HCT116 (cell line): ENCODE measurements around the gene BEX3. TPM values are rescaled to one million over a fixed set of nuclear protein-coding genes. Genes with fewer than 3 reads are reported as not detected.
A peak's percentile ranks its signal among the peaks of the same experiment; 100 is the strongest.
"Not testable (repeated sequence)": the region's sequence is repeated elsewhere in the genome, so short reads cannot be mapped to it uniquely, and the experiment has no call there.

ENCODE experiments used
- ATAC-seq: fragments of 200-7000 bp; cut with Tn5 transposase; 2 replicates; pipeline ENCODE4 v1.9.1; 2020; ENCODE audit warnings: mild to moderate bottlenecking, moderate library complexity
- BruUV-seq: library from RNA; stranded (reverse); fragments of 400-500 nt; replicated peaks from 2 replicates; lab custom pipeline; 2021; lab: Mats Ljungman, UMichigan
- CTCF ChIA-PET: fragments of 300-600 bp; sonication (Branson Sonifier 250); formaldehyde crosslinking; loops from one replicate; lab custom pipeline; 2021; ENCODE audit warnings: antibody characterized with exemption; lab: Charles Lee
- POLR2A ChIA-PET: fragments of 300-600, 350-600 bp; sonication (Branson Sonifier 250); formaldehyde crosslinking; loops from one replicate; lab custom pipeline; 2021; ENCODE audit warnings: antibody characterized with exemption; lab: Charles Lee
- RAD21 ChIA-PET, 2 experiments: fragments of 300-600 bp; sonication (Branson Sonifier 250); formaldehyde crosslinking; loops; one replicate each; lab custom pipeline; 2023; ENCODE audit warnings: low total read pairs in 2 of 2; ENCODE audit not compliant: uncharacterized antibody in 2 of 2, unreplicated experiment in 2 of 2, low non-redundant PET in 1 of 2; lab: Charles Lee
- DNase-seq: peaks from one replicate; pipeline ENCODE4 v3.0.0-alpha.2; 2010; ENCODE audit warnings: low read depth, low spot score
- H2AFZ ChIP-seq: fragments of 200-600 bp; shearing (Covaris generic), sonication (generic); 2 replicates; pipeline ENCODE4 v1.6.1; 2017; ENCODE audit warnings: low read depth, mixed run types, mixed read lengths, antibody characterized with exemption, low read length; ENCODE audit not compliant: poor library complexity, severe bottlenecking
- H3K27ac ChIP-seq: 2 replicates; pipeline ENCODE4 v1.5.1; 2012; ENCODE audit warnings: low read depth, low read length
- H3K27me3 ChIP-seq: fragments of 200-600 bp; sonication (generic); 2 replicates; pipeline ENCODE4 v1.6.1; 2016; ENCODE audit warnings: mixed run types, low read length, mixed read lengths; ENCODE audit not compliant: insufficient read depth
- H3K36me3 ChIP-seq, 2 experiments: fragments of 200-500 bp in 1 of 2; fragments of 200-600 bp in 1 of 2; sonication (Bioruptor generic) in 1 of 2; sonication (generic) in 1 of 2; 2 replicates each; pipeline versions ENCODE4 v1.5.1 to v1.6.1; 2014 to 2016; ENCODE audit warnings: low read length in 2 of 2, inconsistent platforms in 1 of 2, mixed read lengths in 1 of 2, mixed run types in 1 of 2; ENCODE audit not compliant: insufficient read depth in 2 of 2, control insufficient read depth in 1 of 2
- H3K4me1 ChIP-seq, 2 experiments: fragments of 200-600 bp in 1 of 2; sonication (generic) in 1 of 2; 2 replicates each; pipeline versions ENCODE4 v1.5.1 to v1.6.1; 2012 to 2017; ENCODE audit warnings: low read length in 2 of 2, inconsistent platforms in 1 of 2, mild to moderate bottlenecking in 1 of 2, mixed read lengths in 1 of 2, mixed run types in 1 of 2, moderate library complexity in 1 of 2; ENCODE audit not compliant: insufficient read depth in 2 of 2, control insufficient read depth in 1 of 2
- H3K4me2 ChIP-seq: fragments of 200-600 bp; sonication (generic); 2 replicates; pipeline ENCODE4 v1.6.1; 2017; ENCODE audit warnings: mixed run types, low read length, mixed read lengths
- H3K4me3 ChIP-seq, 2 experiments: fragments of 200-600 bp in 1 of 2; sonication (generic) in 1 of 2; replicated peaks in 1 of 2; 2 replicates each; pipeline ENCODE4 v1.5.1; 2011 to 2016; ENCODE audit warnings: low read length in 2 of 2, control low read depth in 1 of 2, low read depth in 1 of 2, mild to moderate bottlenecking in 1 of 2, mixed read lengths in 1 of 2, mixed run types in 1 of 2
- H3K79me2 ChIP-seq: fragments of 200-600 bp; sonication (generic); 2 replicates; pipeline ENCODE4 v1.6.1; 2017; ENCODE audit warnings: mild to moderate bottlenecking, mixed run types, low read length, moderate library complexity, mixed read lengths; ENCODE audit not compliant: insufficient read depth
- H3K9ac ChIP-seq: fragments of 200-600 bp; sonication (generic); 2 replicates; pipeline ENCODE4 v1.6.1; 2016; ENCODE audit warnings: low read length, mixed read lengths
- H3K9me2 ChIP-seq: fragments of 200-600 bp; sonication (generic), shearing (Covaris generic); 2 replicates; pipeline ENCODE4 v1.6.1; 2017; ENCODE audit warnings: mixed run types, mild to moderate bottlenecking, moderate library complexity; ENCODE audit not compliant: insufficient read depth
- H3K9me3 ChIP-seq, 2 experiments: fragments of 200-500 bp in 1 of 2; fragments of 200-600 bp in 1 of 2; sonication (Bioruptor generic) in 1 of 2; sonication (generic) in 1 of 2; 2 replicates each; pipeline ENCODE4 v1.6.1; 2014 to 2017; ENCODE audit warnings: low read length in 2 of 2, mixed read lengths in 2 of 2, inconsistent platforms in 1 of 2, low read depth in 1 of 2, mild to moderate bottlenecking in 1 of 2, mixed run types in 1 of 2, moderate library complexity in 1 of 2; ENCODE audit not compliant: control insufficient read depth in 1 of 2, insufficient read depth in 1 of 2
- H4K20me1 ChIP-seq: fragments of 200-600 bp; sonication (generic), shearing (Covaris generic); 2 replicates; pipeline ENCODE4 v1.6.1; 2017; ENCODE audit warnings: mixed run types, mild to moderate bottlenecking, moderate library complexity; ENCODE audit not compliant: insufficient read depth
- TCF7L2 ChIP-seq: IDR thresholded peaks from 2 replicates; pipeline ENCODE4 v1.7.0; 2011; ENCODE audit warnings: borderline replicate concordance, inconsistent platforms; ENCODE audit not compliant: insufficient read depth, insufficient read length; ENCODE audit errors: extremely low read depth
- YY1 ChIP-seq: IDR thresholded peaks from 2 replicates; pipeline ENCODE4 v1.6.1; 2011; ENCODE audit warnings: low read length, low read depth, moderate library complexity, mild to moderate bottlenecking; ENCODE audit not compliant: insufficient replicate concordance; ENCODE audit errors: extremely low read depth
- intact Hi-C: fragments of 100-400 bp; cut with micrococcal nuclease; formaldehyde crosslinking; loops from 2 replicates; pipeline ENCODE4 v1.10.0; 2022
- total RNA-seq: library from RNA; stranded (reverse); gene quantifications from one replicate; pipeline ENCODE4 v1.2.1, GENCODE V29; 2021; ENCODE audit not compliant: unreplicated experiment
- TF ChIP-seq, protein P1 (sequence below): IDR thresholded peaks from 2 replicates; pipeline ENCODE4 v1.6.1; 2011; ENCODE audit warnings: mild to moderate bottlenecking, low read length, moderate library complexity; ENCODE audit not compliant: insufficient replicate concordance; ENCODE audit errors: extremely low read depth
- TF ChIP-seq, protein P2 (sequence below): IDR thresholded peaks from 2 replicates; pipeline ENCODE4 v1.6.1; 2012

BEX3 gene
- total RNA-seq, 1 experiment from 2014 or later = 86.2 TPM

DNA sequence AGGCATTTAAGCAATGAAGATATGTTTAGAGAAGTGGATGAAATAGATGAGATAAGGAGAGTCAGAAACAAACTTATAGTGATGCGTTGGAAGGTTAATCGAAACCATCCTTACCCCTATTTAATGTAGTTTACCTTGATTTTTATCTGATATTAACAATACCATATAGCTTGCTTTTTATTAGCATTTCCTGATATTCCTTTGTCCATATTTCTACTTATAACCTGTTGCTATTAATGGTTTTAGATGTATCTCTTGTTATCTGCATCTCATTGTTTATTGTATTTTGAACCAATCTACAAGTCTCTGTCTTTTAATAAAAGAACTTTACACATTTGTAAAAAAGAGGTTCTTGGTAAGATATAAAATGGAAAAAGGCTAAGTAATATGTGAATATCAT lies 18.5 kb upstream of the BEX3 start:
- DNase-seq = no peak
- Histone ChIP-seq H3K9me2 (no peaks in the 10 kb centered on the region), H3K27ac (no peak overlapping the region), H3K9me3 (no peaks in the 10 kb centered on the region), H4K20me1 (no peaks in the 10 kb centered on the region), H2AFZ (no peak overlapping the region), H3K27me3 (no peaks in the 10 kb centered on the region), H3K9ac (no peak overlapping the region), H3K79me2 (0 out of 2 replicates have a peak, but pooled peaks cover 9% of the 10 kb centered on the region), H3K4me1 (peaks cover 7 to 15% of the 10 kb centered on the region in 2 experiments), H3K36me3 (no peaks in the 10 kb centered on the region; a peak in 1 of 4 replicates), H3K4me2 (peak overlapping the region; percentile 81; the same call in 1 of the 2 replicates), H3K4me3 (no peak overlapping the region)
- ChIA-PET CTCF (no interaction called here), RAD21 (no interaction called here), POLR2A (no interaction called here)
- intact Hi-C loops = no loop called here
- BruUV-seq = no TSS peak
- no peak for TF ChIP-seq YY1
- TF ChIP-seq, protein P1, sequence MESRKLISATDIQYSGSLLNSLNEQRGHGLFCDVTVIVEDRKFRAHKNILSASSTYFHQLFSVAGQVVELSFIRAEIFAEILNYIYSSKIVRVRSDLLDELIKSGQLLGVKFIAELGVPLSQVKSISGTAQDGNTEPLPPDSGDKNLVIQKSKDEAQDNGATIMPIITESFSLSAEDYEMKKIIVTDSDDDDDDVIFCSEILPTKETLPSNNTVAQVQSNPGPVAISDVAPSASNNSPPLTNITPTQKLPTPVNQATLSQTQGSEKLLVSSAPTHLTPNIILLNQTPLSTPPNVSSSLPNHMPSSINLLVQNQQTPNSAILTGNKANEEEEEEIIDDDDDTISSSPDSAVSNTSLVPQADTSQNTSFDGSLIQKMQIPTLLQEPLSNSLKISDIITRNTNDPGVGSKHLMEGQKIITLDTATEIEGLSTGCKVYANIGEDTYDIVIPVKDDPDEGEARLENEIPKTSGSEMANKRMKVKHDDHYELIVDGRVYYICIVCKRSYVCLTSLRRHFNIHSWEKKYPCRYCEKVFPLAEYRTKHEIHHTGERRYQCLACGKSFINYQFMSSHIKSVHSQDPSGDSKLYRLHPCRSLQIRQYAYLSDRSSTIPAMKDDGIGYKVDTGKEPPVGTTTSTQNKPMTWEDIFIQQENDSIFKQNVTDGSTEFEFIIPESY = no peak
- TF ChIP-seq, protein P2, sequence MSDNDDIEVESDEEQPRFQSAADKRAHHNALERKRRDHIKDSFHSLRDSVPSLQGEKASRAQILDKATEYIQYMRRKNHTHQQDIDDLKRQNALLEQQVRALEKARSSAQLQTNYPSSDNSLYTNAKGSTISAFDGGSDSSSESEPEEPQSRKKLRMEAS = no peak
- TF ChIP-seq TCF7L2 = no peak
- no peak for ATAC-seq

DNA sequence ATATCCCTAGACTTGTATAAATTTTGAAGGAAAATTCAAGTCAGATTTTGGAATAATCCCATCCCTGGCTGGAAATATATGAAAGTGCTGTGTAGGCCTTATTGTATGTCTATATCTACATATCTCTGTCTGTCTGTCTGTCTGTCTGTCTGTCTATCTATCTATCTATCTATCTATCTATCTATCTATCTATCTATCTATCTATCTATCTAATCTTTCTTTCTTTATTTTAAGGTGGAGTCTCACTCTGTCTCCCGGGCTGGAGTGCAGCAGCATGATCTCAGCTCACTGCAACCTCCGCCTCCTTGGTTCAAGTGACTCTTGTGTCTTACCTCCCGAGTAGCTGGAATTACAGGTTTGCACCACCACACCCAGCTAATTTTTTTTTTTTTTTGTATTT lies 16.7 kb upstream of the BEX3 start:
- intact Hi-C loops = not testable (repeated sequence)

More for the DNA sequence above, 16.7 kb upstream of the BEX3 start:
- CTCF ChIA-PET, H3K9me3 ChIP-seq, H3K9me2 ChIP-seq, BruUV-seq, H4K20me1 ChIP-seq, H3K4me2 ChIP-seq, H3K9ac ChIP-seq, H3K79me2 ChIP-seq, H3K36me3 ChIP-seq, H3K27me3 ChIP-seq, POLR2A ChIA-PET, DNase-seq, H3K27ac ChIP-seq, H2AFZ ChIP-seq, RAD21 ChIA-PET, ATAC-seq, H3K4me3 ChIP-seq: not testable (repeated sequence)
- peaks cover 7 to 17% of the 10 kb centered on the region in 2 experiments for H3K4me1 ChIP-seq
